GM12872 (cell line): ENCODE results near the gene CAMK2G.

ENCODE experiments used
- TF ChIP-seq, protein P1 (sequence below): IDR thresholded peaks from 3 replicates; pipeline ENCODE4 v1.5.1; 2011; ENCODE audit warnings: low read depth, mild to moderate bottlenecking, low read length, moderate library complexity; ENCODE audit not compliant: insufficient read depth

Gene CAMK2G

GRCh38 chr10:73907841-73908517, 33.6 kb upstream of the CAMK2G start:
- TF ChIP-seq, protein P1, sequence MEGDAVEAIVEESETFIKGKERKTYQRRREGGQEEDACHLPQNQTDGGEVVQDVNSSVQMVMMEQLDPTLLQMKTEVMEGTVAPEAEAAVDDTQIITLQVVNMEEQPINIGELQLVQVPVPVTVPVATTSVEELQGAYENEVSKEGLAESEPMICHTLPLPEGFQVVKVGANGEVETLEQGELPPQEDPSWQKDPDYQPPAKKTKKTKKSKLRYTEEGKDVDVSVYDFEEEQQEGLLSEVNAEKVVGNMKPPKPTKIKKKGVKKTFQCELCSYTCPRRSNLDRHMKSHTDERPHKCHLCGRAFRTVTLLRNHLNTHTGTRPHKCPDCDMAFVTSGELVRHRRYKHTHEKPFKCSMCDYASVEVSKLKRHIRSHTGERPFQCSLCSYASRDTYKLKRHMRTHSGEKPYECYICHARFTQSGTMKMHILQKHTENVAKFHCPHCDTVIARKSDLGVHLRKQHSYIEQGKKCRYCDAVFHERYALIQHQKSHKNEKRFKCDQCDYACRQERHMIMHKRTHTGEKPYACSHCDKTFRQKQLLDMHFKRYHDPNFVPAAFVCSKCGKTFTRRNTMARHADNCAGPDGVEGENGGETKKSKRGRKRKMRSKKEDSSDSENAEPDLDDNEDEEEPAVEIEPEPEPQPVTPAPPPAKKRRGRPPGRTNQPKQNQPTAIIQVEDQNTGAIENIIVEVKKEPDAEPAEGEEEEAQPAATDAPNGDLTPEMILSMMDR, result no peak

DNA sequence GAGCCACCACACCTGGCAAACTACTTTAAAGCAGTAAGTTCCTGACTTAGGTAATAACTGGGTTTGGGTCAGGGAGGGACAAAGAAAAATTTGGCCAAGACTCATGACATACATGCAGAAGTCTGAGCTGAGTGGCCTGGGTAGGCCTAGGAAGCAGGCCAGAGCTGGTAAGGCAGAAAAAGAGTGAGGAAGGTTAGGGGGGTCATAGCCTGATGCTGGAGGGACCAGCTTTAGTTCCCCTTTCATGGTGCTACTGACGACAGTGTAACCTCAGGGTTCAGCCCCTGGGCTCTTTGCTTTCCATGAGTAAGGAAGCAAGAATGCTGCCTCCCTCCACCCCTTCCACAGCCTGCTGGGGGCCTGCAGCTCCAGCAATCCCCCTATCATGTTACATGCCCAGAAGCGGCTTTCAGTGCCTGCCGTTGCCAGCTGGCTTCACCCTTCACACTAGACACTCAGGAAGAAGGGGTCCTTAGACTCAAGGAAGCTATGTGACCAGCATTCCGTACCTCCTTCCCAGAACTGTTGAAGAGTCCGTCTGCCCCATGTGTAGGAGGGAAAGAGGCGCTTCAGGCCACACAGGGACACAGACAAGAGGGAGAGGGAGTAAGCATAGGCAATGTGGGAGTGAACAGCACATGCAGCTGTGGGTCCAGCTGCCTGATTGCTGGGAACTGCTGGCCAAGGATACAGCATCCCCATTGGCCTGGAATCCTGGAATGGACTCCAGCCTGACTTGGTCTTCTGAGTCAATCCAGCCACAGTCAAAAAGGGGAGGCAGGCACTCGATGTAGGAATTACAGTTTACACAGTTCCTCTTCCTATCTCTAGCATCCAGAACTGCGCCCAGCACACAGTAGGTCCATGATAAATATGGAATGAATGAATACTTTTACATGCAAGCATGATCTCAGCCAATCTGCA, 32.4 kb upstream of the CAMK2G start:
- TF ChIP-seq, protein P1, result no peak

- TF ChIP-seq, protein P1, result no peak
These were observed 31.1 kb upstream of the CAMK2G start for GRCh38 chr10:73905256-73906020.

GRCh38 chr10:73902351-73902750, 28.0 kb upstream of the CAMK2G start:
- TF ChIP-seq, protein P1, result no peak

DNA sequence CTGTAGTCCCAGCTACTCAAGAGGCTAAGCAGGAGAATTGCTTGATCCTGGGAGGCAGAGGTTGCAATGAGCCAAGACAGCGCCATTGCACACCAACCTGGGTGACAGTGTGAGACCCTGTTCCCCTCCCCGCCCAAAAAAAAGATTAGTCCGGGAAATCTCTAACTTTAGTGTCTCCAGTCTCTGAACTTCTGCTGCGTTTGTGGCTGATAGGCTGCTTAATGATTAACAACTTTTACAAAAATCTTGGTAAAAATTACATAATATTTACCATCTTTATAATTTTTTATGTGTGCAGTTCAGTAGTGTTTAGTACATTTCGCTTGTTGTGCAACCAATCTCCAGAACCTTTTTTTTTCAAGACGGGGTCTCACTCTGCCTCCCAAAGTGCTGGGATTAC, 26.9 kb upstream of the CAMK2G start:
- TF ChIP-seq, protein P1, result no peak

- TF ChIP-seq, protein P1, result no peak
These were observed 25.7 kb upstream of the CAMK2G start for GRCh38 chr10:73900064-73900463.

- TF ChIP-seq, protein P1, result no peak
These were observed 25.1 kb upstream of the CAMK2G start for GRCh38 chr10:73899423-73899822.
